ENCODE data around the gene CTSV.
"Not testable (repeated sequence)": the region's sequence is repeated elsewhere in the genome, so short reads cannot be mapped to it uniquely, and the experiment has no call there.

Gene CTSV

DNA sequence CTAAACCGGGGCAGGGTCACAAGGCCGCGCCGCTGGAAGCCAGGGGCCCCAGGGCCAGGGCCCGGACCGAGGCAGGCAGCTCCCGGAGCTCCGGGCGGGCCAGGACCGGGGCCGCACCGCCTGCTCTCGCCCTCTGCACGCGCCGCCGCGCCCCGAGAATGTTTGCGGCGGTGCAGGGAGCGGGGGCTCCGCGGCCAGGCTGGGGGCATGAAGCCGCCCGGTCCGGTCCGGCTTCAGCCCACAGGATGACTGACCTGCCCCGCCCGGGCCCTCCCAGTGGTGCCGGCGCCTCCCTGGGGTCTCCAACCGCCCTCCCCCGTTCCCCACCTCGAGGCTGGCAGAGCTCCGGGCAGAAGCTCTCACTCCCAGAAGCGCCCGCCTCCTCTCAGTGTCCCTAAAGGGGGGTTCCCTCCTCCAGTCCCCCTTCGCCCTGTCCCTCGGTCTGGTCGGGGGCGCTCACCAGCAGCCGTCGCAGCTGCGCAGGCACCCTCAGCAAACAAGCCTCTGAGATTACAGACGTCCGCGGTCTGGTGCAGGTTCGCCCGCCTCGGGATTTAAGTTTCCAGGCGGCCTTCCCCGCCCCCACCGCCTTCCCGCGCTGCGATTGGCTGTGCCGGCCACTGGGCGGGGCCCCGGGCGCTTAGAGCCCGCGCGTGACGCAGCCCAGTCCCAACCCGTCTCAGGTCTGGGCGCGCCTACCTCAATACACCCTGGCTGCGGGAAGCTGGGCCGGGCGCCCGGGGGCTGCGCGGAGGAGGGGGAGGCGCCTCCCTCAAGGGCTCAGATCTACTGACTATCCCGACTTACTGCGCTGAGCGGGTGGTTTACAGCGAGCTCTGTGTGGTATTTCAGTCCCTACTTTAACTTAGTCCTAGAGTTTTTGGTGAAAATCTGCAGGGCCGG is at the start of gene CTSV:
Gene CTSV, minus strand, starts transcription at position 532 of the 903 bp plus-strand sequence. CDS start 1,099 bp downstream, outside the sequence.
- peak; percentile 76 to 77 for DNase-seq (ENCODE audit: low read depth in 2 of 2)

DNA sequence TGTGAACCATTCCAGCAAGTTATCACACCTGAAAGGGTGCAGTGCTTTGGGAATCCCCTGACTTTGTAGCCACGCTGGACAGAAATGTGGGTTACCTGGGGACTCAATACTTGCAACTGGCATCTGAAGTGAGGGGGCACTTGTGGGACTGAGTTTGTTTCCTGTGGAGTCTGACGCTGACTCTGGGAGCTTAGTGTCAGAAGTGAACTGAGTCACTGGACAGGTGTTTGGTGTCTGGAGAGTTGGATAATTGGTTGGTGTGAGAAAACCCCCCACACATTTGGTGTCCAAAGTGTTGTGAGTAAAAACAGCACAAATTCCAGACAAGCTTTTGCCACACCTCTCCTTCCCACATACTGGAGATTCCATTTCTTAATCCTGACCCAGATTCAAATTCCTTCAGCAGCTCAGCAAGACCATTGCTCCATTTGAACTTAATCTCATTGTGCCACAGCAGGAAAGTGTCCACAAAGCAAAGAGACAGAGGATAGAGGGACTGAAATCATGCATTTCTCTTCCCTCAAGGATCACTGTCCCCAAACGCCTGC is 48.8 kb upstream of the CTSV start:
- not testable (repeated sequence) for DNase-seq (ENCODE audit: low read depth in 2 of 2)

DNA sequence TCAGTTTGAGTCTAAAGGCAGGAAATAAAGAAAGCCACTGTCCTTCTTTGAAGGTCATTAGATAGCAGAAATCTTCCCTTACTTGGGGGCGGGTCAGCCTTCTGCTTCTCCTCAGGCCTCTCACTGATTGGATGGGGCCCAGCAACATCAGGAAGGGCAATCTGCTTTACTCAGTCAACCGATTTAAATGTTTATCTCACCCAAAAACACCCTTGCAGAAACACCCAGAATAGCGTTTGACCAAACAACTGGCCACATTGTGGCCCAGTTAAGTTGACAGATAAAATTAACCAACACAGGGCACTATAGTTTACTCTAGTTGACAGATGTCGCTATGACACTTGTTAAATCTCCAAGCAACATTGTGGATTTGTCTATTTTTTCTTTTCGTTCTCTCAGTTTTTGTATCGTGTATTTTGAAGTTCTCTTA is 45.6 kb upstream of the CTSV start:
- not testable (repeated sequence) for DNase-seq (ENCODE audit: low read depth in 2 of 2)

DNA sequence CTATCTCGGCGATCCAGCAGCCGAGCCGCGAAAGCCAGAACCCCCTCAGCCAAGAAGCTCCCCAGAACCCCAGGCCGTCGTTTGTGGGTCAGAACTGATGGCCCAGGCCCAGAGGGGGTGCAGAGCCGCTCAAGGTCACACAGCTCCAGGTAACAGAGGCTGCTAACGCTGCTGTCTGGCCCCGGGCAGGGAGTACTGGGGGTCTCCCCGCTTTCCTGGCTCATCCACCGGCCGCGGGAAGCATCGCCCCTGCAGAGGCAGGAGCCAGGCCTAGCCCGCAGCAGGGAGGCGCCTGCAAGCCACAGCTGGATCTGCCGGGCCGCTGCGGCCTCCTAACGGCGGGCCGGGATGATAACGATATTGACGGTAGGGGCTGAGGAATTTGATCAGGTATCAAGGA is 39.4 kb upstream of the CTSV start:
- DNase-seq (ENCODE audit: low read depth in 2 of 2): no peak

DNA sequence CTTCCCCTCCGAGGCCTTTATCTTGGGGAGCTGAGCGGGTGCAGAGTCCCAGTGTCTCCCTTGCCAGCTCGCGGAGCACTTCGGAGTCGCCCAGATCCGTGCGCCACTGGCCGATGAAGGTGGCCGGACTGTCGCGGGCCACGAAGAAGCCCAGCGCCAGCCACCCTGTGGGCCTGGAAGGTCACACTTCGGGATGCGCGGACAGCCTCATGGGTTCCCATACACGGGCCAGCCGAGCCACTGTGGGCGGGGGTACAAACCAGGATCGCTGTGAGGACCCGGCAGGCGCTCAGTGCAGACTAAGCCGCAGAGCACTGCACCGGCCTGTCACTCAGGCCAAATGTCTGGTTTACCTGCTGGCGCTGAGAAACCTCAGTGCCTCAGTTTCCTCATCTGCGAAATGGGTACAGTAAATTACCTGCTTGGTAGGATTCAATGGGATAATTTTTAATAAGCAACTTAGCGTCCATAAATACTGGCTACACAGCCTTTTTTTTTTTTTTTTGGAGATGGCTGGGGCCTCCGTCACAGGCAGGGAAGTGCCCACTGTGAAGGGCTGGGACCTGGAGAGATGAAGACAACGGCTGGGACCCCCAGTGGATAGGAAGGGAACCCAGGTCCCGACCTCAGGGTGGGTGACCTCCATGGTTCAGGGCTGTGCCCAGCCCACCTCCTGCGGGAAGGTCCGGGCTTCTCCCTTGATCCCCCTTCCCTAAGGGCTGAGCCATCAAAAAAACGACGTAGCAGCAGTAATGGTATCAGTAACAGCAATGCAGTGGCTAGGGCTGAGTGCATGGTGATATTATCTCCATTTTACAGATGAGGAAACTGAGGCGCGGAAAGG is 38.7 kb upstream of the CTSV start:
- DNase-seq (ENCODE audit: low read depth in 2 of 2): no peak

DNA sequence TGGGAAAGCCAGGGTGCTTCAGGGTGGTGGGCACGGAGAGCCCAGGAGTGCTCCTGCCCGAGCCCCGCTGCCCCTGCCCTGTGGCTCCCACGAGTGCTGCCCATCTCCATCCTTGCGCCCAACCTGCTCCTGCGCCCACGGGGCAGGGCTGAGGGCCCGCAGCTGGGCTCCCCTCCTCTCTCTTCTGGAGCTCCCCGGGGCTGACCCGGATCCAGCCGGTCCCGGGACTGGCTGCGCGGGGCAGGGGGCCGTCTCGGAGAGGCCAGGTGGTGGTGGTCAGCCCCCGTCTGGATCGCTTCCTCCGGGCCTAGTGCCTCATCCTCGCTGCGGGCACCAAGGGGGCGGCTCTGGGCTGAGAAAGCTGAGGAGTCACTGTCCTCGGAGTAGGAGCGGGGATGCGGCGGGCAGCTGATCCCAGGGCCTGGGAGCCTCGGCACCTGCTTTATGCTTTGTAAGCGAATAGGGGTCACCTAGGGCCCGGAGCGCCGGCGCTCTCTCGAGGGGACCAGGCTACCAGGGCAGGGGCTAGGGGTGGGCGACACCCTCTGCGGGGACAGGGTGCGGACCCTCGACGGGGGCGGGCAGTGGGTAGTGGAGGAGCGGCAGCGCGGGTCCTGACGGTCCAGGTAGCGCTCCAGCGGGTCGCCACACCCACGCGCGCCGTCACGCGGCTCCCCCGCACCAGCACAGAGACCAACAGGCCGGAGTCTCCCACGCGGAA is 37.9 kb upstream of the CTSV start:
- not testable (repeated sequence) for DNase-seq (ENCODE audit: low read depth in 2 of 2)

DNA sequence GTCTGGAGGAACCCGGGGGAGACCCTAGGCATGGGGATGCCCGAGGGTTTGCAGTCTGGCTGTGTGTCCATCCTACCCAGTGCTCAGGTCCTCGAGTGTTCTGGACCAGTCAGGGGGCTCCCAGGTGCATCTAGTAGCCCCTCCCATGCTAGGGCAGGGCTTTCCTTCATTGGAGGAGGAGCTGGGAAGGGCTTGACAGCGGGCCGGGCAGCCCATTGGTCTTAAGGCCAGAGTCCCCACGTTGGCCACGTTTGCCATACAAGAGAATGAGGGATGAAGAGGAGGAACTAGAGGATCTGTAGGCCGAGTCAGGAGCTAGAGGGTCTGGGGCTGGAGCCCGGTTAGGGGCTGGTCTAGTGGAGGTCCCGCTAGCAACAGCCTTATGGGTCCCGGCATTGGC is 37.3 kb upstream of the CTSV start:
- no peak for DNase-seq (ENCODE audit: low read depth in 2 of 2)

DNA sequence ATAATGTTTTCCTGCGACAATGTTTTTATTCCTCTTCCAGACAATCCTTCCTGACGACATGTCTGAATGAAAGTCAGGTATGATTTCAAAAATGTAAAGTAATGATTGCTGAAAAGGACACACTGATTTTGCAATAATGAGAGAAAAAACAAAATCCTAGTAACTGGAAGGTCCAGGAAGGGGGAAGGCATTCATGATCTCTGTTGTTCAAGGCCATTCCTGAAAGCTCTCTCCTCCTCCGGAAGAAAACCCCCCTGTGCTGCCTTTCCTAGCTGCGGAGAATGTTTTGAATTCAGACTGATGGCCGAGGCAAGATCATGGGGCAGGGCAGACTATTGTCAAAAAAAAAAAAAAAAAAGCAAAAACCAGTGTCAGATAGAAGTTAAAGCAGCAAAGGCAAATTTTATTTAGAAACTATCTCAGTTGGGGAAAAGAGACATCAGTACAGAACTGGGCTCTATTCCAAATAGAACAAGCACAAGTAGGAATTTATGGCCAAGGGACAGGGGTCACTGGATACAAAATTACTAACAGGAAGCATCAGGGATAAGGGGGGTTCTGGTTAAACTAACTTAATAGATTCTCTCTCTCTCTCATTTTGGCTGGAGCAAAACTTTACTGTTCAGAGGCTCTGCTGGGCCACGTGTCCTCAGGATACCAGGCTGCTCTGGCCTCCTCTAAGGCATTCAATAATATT is 36.5 kb upstream of the CTSV start:
- DNase-seq (ENCODE audit: low read depth in 2 of 2): no peak

DNA sequence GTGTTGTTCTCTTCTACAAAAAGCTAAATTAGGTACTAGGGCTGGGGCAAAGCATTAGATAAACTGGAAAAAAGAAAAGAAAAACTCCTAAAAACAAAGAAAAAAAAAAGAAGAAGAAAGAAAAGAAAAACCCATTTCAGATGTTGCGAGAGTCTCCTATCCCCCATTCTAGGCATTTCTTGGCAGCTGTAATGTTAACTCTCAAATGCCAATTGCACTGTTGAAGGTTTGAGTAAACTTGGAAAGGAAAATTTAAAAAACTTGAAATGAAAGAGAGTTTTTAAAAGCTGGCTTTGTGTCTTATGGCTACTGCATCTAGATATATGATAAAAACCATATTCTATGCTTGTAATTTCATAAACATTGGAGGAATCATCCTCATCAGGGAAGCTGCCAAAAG is 34.6 kb upstream of the CTSV start:
- DNase-seq (ENCODE audit: low read depth in 2 of 2): no peak

DNA sequence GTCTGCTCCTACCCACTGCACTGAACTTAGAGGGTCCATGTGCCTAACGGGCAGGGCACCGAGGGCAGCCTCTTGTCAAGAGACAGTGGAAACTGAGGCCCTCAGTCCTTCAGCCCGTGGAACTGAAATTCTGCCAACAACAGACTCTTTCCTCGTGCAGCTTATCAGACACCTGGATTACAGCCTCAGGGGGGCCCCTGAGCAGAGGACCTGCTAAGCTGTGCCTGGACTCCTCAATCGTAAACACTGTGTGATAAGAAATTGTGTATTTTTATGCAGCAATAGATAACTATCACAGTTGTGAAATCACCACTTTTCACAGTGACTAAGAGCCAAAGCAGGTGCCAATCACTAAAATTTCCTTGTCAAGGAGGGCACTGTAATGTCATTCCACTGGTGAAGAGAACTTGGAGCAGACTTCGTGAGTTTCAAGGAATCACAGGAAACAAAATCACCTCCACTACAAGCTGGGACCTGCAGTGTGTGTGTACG is 33.4 kb upstream of the CTSV start:
- DNase-seq (ENCODE audit: low read depth in 2 of 2): no peak

DNA sequence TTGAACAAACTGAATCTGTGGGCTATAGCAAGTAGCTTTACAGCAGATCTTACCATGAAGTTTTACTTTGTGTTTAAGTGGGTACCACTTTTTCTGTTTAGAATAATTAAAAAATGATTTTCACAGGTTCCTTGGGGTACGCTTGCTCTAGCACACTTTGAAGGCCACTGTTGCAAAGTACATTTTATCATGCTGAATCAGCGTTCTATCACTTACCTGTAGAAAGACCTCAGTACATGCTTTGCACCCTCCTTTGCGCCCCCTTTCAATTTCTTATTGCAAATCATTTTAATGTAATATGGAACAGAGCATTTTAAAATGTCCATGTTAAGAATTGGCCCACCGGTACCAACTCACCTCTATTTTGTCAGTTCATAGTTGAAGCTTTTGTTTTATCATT is 31.4 kb upstream of the CTSV start:
- not testable (repeated sequence) for DNase-seq (ENCODE audit: low read depth in 2 of 2)

DNA sequence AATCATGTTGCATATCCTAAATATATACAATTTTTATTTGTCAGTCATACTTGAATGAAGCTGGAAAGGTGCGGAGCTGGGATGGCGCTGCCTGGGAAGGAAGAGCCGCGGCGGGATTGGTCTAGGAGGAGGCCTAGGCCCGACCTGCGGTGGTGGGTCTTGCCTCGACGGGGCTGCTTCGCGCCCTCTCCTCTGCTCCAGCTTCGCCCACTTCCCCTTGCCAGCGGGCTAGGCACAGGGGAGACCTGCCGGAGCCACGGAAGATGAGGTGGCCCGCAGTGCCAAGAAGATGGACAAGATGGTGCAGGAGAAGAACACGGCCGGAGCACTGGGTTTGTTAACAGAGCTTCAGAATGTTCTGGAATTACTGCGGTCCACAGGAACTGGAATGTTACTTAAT is 28.5 kb upstream of the CTSV start:
- DNase-seq (ENCODE audit: low read depth in 2 of 2): no peak

DNA sequence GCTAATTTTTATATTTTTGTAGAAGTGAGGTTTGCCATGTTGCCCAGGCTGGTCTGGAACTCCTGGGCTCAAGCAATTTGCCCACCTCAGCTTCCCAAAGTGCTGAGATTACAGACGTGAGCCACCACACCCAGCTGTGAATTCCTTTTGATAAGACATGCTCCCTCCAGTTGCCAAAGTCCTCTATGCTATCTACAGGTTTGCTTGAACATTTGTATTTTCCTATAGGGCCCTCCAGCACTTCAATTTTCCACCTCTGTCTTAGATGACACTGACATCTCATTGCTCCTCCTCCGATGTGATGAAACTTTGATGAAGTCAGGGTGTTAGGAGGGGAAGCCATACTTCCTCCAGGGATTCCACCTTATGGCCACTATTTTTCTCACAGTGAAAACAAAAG is 25.2 kb upstream of the CTSV start:
- no peak for DNase-seq (ENCODE audit: low read depth in 2 of 2)

DNA sequence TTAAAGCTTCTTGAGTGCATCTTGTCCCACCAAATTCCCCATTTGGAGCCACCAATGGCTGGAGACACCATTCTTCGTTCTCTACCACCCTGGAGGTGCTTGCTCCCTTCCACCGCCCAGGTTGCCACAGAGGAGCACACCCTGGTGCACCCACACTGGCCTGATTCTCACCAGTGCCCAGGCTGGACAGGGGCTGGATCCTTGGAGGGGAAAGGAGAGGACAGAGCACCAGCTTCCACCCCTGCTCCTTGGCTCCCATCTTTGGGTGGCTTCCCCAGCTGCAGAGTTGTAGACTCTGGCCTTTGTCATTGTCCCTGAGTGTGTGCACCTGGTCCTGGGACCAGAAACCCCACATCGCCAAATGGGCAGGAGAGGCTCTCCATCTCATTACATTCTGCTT is 21.9 kb upstream of the CTSV start:
- no peak for DNase-seq (ENCODE audit: low read depth in 2 of 2)

DNA sequence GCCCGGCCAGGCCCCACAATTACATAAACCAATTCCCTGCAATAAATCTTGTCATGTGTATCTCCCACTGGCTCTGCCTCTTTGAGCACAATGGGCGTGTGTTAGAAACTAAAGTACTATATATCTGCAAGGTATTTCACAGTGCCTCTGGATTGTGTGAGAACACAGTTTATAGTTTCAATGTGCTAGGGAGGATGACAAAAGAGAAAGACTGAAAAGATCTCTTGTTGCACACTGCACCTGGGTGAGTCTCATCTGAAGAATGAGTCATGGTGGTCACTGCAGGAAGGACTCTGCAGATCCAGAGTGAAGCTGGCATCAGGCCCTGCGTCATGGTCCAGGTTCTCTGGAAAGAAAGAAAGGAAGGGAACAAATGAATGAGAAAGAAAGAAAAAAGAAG is 20.7 kb upstream of the CTSV start:
- DNase-seq (ENCODE audit: low read depth in 2 of 2): no peak

DNA sequence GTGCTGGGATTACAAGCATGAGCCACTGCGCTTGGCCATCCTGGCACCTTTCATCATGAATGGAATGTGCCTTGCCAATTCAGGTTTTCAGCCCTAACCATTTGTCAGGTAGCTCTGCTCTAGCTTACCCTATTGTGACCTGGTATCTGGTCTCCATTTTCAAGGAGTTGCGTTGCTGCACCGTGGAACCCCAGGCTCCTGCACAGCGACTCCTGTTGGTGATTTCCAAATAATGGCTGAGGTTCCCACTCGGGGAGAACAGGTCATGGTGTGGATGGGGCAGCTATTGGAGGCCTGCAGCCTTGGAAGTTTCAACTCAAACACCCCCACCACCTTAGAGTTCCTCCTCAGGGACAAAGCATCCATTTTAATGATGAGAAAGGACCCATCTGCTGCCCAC is 18.7 kb upstream of the CTSV start:
- DNase-seq (ENCODE audit: low read depth in 2 of 2): no peak

DNA sequence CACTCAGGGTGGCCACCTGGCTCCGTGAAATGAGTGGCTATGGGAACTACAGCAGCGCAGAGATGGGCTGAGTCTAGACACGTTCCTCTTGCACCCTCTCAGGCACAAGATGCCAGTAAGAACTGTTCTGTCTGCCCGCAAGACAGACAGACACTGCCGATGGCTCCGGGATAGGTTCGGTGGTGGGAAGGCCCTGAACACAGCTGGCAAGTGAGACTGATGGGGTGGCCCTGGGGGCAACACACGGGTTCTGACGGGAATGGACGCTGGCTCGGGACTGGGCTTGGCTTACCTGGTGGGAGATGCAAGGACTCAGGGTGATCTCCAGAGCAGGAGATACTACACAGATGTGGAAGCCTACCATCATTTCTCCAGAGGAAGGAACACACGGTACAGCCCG is 16.9 kb upstream of the CTSV start:
- DNase-seq (ENCODE audit: low read depth in 2 of 2): not testable (repeated sequence)

DNA sequence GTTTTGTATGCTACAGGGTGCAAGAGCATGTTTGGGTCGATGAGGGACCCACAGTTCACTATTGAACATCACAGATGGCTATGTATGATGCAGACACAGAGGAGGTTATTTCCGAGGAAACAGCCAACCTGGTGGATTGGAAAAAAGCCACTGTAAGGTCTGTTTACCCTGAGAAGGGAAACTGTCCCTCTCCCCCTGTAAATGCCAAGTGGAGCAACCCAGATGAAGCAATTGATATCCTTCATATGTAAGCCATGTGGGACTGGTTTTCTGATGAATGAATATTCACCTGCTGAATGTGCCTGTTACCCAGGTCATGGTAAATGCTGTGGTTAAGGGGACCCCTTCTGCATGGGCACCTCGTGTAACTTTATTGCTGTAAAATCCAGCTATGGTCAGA is 14.8 kb upstream of the CTSV start:
- no peak for DNase-seq (ENCODE audit: low read depth in 2 of 2)

DNA sequence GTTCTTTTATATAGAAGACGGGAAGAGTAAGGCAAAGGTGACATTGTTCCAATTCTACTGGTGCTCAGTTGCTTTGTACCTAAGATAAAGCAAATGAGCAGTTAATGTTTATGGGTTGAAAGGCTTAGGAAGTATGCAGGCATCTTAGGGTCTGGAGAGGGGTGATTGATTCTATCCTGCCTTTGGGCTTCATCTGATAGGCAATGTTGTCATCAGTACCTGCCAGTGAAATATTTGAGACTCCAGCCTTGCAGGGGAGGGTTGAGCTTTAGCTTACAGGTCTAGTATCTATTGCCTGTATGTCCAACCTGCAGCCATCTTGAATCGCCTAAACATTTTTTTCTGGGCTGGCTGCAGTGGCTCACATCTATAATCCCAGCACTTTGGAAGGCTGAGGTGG is 13.8 kb upstream of the CTSV start:
- DNase-seq (ENCODE audit: low read depth in 2 of 2): no peak

DNA sequence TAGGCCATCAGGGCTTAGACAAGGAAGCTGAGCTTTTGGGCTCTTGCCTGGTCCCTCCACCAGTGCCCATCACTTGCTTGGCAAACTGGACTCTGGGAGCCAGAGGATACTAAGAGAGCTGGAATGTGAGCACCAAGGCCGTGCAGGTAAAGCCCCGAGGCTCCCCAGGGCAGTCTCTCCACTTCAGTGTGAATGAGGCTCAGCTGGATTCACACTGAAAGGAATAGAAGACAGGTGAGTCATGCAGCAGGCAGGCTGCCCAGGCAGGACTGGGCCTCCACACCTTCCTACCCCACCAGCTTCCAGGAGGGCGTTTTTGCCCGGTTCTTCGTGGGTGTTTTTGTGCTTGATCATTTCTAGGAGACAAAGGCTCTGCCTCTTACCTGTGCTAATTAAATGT is 7.3 kb upstream of the CTSV start:
- DNase-seq (ENCODE audit: low read depth in 2 of 2): no peak

DNA sequence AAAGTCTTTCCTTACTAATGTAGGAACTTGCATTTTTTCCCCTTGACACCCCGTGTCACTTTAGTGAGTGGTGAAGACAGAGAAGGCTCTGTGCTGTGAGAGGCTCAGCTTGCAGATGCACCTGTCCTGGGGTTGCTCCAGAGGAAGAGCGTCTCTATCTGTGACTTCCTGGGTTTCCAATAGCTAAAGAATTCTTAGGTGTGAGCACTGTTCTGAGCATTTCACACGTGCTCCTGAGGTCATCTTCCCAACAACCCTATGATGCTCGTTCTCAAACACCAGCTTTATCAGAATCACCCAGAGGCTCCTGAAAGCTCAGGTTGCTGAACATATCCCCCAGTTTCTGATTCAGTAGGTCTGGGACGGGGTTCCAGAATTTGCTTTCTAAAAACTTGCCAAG is 6.4 kb upstream of the CTSV start:
- no peak for DNase-seq (ENCODE audit: low read depth in 2 of 2)

Measured in stimulated activated CD8-positive, alpha-beta memory T cell treated with anti-CD3 and anti-CD28 coated beads, Interleukin-2, amount 100 ng/mL, for 48 hours (primary cell).